ENCODE measurements around the gene CAPN10. TPM values are rescaled to one million over a fixed set of nuclear protein-coding genes. Genes with fewer than 3 reads are reported as not detected.

Gene CAPN10
- total RNA-seq, 4 donors from 2014 or later = 28.0 to 66.3 (median 54.8) TPM

GRCh38 chr2:240624011-240624949 lies 37.7 kb downstream of the CAPN10 start:
- DNase-seq (ENCODE audit: low spot score in 2 of 2) = peak in 1 of 2 donors; percentile 10
- peaks cover 0 to 6% (median 0%) of the 10 kb centered on the region in 3 donors for H3K36me3 ChIP-seq
- H3K27ac ChIP-seq = no peak overlapping the region
- peaks cover 0 to 13% (median 5%) of the 10 kb centered on the region in 4 donors for H3K4me1 ChIP-seq
- no peaks in the 10 kb centered on the region for H3K9me3 ChIP-seq
- WGBS, 2 donors = 66 to 73% methylated on average over 21 to 24 of the region's 24 CpGs
- H3K27me3 ChIP-seq = no peaks in the 10 kb centered on the region
- TF ChIP-seq POLR2A (IDR thresholded peaks at IDR 0.05) (no peak), EP300 (IDR thresholded peaks at IDR 0.05) (no peak)
- TF ChIP-seq, protein P1, sequence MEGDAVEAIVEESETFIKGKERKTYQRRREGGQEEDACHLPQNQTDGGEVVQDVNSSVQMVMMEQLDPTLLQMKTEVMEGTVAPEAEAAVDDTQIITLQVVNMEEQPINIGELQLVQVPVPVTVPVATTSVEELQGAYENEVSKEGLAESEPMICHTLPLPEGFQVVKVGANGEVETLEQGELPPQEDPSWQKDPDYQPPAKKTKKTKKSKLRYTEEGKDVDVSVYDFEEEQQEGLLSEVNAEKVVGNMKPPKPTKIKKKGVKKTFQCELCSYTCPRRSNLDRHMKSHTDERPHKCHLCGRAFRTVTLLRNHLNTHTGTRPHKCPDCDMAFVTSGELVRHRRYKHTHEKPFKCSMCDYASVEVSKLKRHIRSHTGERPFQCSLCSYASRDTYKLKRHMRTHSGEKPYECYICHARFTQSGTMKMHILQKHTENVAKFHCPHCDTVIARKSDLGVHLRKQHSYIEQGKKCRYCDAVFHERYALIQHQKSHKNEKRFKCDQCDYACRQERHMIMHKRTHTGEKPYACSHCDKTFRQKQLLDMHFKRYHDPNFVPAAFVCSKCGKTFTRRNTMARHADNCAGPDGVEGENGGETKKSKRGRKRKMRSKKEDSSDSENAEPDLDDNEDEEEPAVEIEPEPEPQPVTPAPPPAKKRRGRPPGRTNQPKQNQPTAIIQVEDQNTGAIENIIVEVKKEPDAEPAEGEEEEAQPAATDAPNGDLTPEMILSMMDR (IDR thresholded peaks at IDR 0.05) = no peak
- no peak overlapping the region for H3K4me3 ChIP-seq

DNA sequence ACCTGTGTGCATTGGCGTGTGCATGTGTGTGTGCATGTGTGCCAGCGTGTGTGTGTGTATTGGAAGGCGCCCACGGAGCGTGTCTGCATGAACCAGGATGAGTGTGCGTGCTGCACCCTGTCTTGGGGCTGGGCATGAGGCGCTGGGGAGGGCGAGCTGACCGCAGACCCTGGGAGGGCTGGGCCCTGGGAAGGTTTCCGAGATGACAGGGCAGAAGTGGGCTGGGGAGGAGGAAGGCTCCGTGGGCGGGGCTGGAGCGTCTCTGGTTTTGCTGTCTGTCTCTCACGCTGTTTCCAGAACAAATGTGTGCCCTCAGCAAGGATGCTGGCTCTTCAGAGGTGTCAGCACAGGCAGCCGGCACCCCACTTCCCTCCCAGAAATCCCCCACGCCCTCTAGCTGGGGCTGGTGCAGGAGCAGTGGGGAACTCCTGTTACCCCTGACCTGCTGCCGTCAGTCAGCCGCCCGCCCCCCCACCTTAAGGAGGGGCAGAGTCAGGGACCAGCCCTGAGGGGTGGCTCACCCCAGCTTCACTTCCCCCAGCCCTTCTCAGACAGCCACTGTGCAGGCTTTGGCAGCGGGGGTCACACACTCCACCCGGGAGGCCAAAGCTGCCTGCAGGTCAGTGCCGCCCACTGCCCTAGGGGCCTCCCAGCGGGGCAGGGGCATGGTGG lies 38.6 kb downstream of the CAPN10 start, which contains the start of gene GPR35:
TSS of gene GPR35 (plus strand) at position 531 of the 672 bp plus-strand sequence. CDS start 4,473 bp downstream, outside the sequence.
- TF ChIP-seq POLR2A (IDR thresholded peaks at IDR 0.05) (no peak), EP300 (IDR thresholded peaks at IDR 0.05) (no peak)
- TF ChIP-seq, protein P1 (IDR thresholded peaks at IDR 0.05) = no peak
- Histone ChIP-seq H3K9me3 (no peaks in the 10 kb centered on the region), H3K4me1 (peaks cover 0 to 13% (median 5%) of the 10 kb centered on the region in 4 donors), H3K36me3 (peaks cover 0 to 5% (median 0%) of the 10 kb centered on the region in 3 donors), H3K4me3 (no peak within 1 kb of the TSS), H3K27ac (no peak within 1 kb of the TSS), H3K27me3 (no peaks in the 10 kb centered on the region)
- DNase-seq (ENCODE audit: low spot score in 2 of 2) = peak in 1 of 2 donors; percentile 10
- 38% methylated on average over 15 to 17 of the region's 23 CpGs for WGBS, 2 donors

- peaks cover 0 to 13% (median 5%) of the 10 kb centered on the region in 4 donors for H3K4me1 ChIP-seq
- no peak overlapping the region for H3K4me3 ChIP-seq
- peak overlapping the region in 1 of 4 donors; percentile 40 for H3K27ac ChIP-seq
- TF ChIP-seq POLR2A (IDR thresholded peaks at IDR 0.05) = no peak
- TF ChIP-seq, protein P1 (IDR thresholded peaks at IDR 0.05) = no peak
- no peak for TF ChIP-seq EP300 (IDR thresholded peaks at IDR 0.05)
- 46 to 49% methylated on average over 18 to 19 of the region's 21 CpGs for WGBS, 2 donors
- no peaks in the 10 kb centered on the region for H3K9me3 ChIP-seq
- H3K36me3 ChIP-seq = peaks cover 0 to 12% (median 0%) of the 10 kb centered on the region in 3 donors
- peak in 1 of 2 donors; percentile 10 for DNase-seq (ENCODE audit: low spot score in 2 of 2)
- no peaks in the 10 kb centered on the region for H3K27me3 ChIP-seq
These were observed 40.2 kb downstream of the CAPN10 start for GRCh38 chr2:240626531-240627300.

DNA sequence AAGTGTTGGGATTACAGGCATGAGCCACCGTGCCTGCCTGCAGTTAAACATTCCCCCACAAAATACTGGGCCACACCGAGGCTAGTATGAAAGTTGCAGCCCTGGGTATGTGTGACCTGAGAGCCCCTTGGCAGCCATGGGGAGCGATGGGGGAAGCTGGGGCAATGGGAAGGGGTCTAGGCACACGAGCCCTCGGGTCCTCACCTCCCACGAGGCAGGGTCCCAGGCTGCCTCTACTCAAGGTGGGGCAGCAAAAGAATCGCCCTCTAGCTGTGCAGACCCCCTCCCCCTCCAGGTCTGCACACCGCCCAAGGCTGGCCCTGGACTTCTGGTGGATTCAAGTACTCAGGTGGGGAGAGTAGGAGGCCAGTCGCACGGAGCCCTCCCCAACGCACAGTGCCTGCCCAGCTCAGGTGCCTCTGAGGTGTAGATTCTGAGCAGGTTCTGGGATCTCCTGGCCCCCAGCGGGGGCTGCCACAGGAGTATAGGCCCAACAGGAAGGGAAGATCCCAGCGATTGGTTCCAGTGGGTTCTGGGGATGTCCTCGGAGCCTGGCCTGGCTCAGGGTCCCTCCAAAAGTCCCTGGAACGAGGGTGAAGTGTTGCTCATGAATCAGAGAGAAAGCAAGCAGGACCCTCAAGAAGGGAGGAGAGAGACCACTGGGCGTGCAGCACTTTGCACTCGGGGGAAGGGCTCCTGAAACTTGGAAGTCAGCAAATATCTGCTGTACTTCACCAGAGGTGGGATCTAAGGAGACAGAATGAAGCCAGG lies 41.4 kb downstream of the CAPN10 start:
- peaks cover 0 to 5% (median 0%) of the 10 kb centered on the region in 4 donors for H3K9me3 ChIP-seq
- H3K27ac ChIP-seq = no peak overlapping the region
- H3K36me3 ChIP-seq = peaks cover 0 to 12% (median 0%) of the 10 kb centered on the region in 3 donors
- no peak for TF ChIP-seq POLR2A (IDR thresholded peaks at IDR 0.05)
- TF ChIP-seq, protein P1 (IDR thresholded peaks at IDR 0.05) = no peak
- no peak for TF ChIP-seq EP300 (IDR thresholded peaks at IDR 0.05)
- WGBS, 2 donors = 85 to 92% methylated on average over 14 to 17 of the region's 17 CpGs
- DNase-seq (ENCODE audit: low spot score in 2 of 2) = no peak
- no peaks in the 10 kb centered on the region for H3K27me3 ChIP-seq
- peaks cover 0 to 11% (median 5%) of the 10 kb centered on the region in 4 donors for H3K4me1 ChIP-seq
- no peak overlapping the region for H3K4me3 ChIP-seq

Data from tibial nerve (tissue), 4 donors.